Memory B cell (primary cell): ENCODE results near the gene PDAP1.
A peak's percentile ranks its signal among the peaks of the same experiment; 100 is the strongest.

Source experiments
- ATAC-seq: fragments of 150-1000 bp; cut with Tn5 transposase; 2 replicates; pipeline ENCODE4 v1.10.0; 2021; ENCODE audit warnings: low read depth, mild to moderate bottlenecking, moderate library complexity
- DNase-seq, 2 donors: peaks; one replicate each; pipeline ENCODE4 v3.0.0; 2022; ENCODE audit warnings: low spot score in 2 of 2
- H3K27ac Mint-ChIP-seq: one replicate; pipeline ENCODE4 v1.8.0; 2022; ENCODE audit warnings: mild to moderate bottlenecking, moderate library complexity, mixed read lengths
- H3K27me3 Mint-ChIP-seq: one replicate; pipeline ENCODE4 v1.8.0; 2022; ENCODE audit warnings: mixed read lengths
- H3K36me3 Mint-ChIP-seq: one replicate; pipeline ENCODE4 v1.8.0; 2022; ENCODE audit warnings: mild to moderate bottlenecking, mixed read lengths
- H3K4me1 Mint-ChIP-seq: one replicate; pipeline ENCODE4 v1.8.0; 2022; ENCODE audit warnings: mixed read lengths
- H3K4me3 Mint-ChIP-seq: one replicate; pipeline ENCODE4 v1.8.0; 2022; ENCODE audit warnings: mild to moderate bottlenecking, moderate library complexity, mixed read lengths
- H3K9me3 Mint-ChIP-seq: one replicate; pipeline ENCODE4 v1.8.0; 2022; ENCODE audit warnings: mixed read lengths

The PDAP1 gene, protein sequence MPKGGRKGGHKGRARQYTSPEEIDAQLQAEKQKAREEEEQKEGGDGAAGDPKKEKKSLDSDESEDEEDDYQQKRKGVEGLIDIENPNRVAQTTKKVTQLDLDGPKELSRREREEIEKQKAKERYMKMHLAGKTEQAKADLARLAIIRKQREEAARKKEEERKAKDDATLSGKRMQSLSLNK

DNA sequence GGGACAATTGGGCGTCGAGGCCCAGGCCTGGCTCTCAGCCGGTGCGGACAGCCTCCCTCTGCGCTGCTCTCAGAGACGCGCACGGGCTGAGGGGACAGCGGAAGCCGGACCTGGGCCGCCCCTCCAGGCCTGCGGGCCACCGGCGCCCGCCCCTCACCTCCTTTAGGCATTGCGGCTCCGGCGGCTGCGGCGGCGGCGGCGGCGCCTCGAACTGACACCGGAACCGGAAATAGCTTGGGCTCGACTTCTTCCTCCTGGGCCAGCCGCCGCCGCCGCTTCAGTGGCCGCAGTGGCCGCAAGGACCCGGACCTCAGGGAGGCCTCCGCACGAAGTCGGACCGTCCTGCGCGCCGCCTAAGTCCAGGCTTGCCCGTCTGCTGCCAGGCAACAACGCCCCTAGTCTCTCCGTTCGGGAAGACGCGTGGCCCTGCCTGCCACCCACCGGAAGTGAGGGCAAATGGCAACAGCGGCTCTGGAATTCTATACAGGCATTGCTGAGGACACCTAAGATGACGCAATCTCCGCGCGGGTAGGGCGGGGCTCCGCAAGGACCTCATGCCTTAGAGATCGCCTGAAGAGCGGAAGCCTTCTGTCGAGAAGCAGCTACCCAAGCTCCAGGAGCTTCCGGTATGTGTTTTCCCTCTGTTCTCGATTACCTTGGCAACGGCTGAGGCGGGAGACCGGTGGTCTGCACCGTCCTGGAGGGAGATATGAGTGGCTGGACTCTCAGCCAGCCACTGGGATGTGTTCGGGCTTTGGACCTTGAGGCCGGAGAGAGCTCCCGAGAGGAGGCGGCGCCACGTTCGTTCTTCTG lies at the start of gene PDAP1, which contains the start of gene BUD31:
Gene PDAP1 (minus strand): TSS at position 219 of the 813 bp plus-strand sequence. CDS start 49 bp downstream, at position 170.
Gene BUD31 (plus strand): TSS at position 591 of the 813 bp plus-strand sequence. CDS start 2,124 bp downstream, outside the sequence.
- Mint-ChIP-seq H3K27ac (peak within 1 kb of the TSS; percentile 93), H3K9me3 (no peaks in the 10 kb centered on the region), H3K4me1 (peaks cover 26% of the 10 kb centered on the region), H3K27me3 (no peaks in the 10 kb centered on the region), H3K36me3 (peaks cover 11% of the 10 kb centered on the region), H3K4me3 (peak within 1 kb of the TSS; percentile 91)
- DNase-seq (peak; percentile 99), ATAC-seq (peak; percentile 85)

DNA sequence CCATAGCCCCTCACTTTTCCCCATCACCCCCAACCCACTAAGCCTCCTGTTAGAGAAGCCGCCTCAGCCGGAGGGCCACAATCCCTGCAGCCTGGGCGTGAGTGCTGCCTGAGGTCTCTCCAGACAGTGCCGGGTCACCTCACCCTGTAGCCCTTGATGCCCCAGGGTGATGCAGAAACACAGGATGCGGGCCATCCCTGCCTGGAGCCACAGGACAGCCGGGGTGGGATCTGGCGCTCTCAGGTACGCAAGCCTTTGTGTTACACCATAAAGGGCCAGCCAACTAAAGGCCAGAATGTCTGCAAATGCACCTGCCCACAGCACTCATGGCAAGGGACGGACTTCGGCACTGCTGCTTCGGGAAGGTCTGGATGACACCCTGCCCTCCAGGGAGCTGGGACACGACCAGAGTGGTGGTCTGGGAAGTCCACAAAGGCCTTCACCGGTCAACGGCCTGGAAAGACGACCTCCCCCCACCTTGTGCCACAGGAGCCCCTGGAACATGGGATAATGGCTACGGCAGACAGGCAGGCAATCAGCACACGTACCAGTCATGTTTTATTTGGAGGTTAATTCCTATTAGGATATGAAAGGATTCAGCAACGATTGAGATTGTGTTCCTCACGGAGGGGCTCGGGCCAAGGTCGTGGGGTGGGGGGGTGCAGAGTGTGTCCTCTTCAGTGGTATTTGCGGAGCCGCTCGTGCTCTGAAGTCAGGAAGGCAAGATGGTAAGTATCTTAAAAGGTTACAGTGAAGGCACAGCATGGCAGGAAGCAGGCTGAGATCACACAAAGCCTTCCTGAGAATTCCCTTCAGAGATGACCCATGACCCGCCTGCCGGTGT lies 49.5 kb upstream of the PDAP1 start:
- no peaks in the 10 kb centered on the region for H3K9me3 Mint-ChIP-seq
- H3K4me1 Mint-ChIP-seq: peaks cover 11% of the 10 kb centered on the region
- H3K4me3 Mint-ChIP-seq: no peak overlapping the region
- H3K27me3 Mint-ChIP-seq: no peaks in the 10 kb centered on the region
- ATAC-seq (no peak), DNase-seq (no peak)
- H3K27ac Mint-ChIP-seq: no peak overlapping the region
- H3K36me3 Mint-ChIP-seq: peaks cover 11% of the 10 kb centered on the region

GRCh38 chr7:99457050-99457649 lies 48.8 kb upstream of the PDAP1 start:
- Mint-ChIP-seq H3K4me1 (peaks cover 9% of the 10 kb centered on the region), H3K27me3 (no peaks in the 10 kb centered on the region), H3K4me3 (no peak overlapping the region), H3K27ac (no peak overlapping the region), H3K36me3 (peaks cover 11% of the 10 kb centered on the region), H3K9me3 (no peaks in the 10 kb centered on the region)
- ATAC-seq (no peak), DNase-seq (no peak)

DNA sequence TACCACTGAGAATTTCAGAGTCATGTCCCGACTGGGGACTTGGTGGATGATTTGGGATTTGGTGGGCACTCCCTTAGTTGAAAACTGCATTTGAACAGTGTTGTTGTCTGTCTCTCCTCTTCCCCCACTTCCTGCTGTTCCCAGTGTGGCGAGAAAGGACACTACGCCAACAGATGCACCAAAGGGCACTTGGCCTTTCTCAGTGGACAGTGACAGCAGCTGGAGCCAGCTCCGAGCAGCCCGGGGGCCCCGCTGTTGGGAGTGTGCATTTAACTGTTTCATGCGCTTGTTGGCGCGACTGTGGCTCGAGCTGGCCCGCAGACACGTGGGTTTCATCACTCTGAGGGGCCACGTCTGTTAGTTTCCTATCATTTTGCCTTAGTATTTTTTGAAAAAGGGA lies 47.9 kb upstream of the PDAP1 start:
- Mint-ChIP-seq H3K9me3 (no peaks in the 10 kb centered on the region), H3K36me3 (peaks cover 11% of the 10 kb centered on the region), H3K27me3 (no peaks in the 10 kb centered on the region), H3K4me1 (peaks cover 9% of the 10 kb centered on the region), H3K27ac (no peak overlapping the region), H3K4me3 (no peak overlapping the region)
- no peak for ATAC-seq
- DNase-seq: no peak

DNA sequence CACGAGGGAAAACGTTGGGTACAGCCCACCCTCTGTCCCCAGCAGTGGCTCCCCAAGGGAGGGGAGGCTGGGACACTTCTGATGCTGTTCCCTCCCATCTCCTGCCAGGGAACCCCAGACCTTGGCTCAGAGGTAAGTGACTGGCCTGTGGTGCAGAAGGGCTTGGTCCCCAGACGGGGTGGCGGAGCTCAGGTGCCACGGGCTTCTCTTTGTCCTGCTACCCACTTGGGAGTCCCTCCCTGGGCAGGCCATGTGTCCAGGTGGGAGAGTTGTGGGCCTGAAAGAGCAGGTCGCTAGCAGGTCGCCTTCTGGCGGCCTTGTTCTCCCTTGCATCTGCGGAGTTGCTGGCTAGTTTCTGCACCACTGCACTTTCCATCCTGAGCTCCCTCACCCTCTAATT lies 47.5 kb upstream of the PDAP1 start:
- ATAC-seq (no peak), DNase-seq (no peak)
- Mint-ChIP-seq H3K9me3 (no peaks in the 10 kb centered on the region), H3K27ac (no peak overlapping the region), H3K4me1 (peaks cover 9% of the 10 kb centered on the region), H3K4me3 (no peak overlapping the region), H3K27me3 (no peaks in the 10 kb centered on the region), H3K36me3 (peaks cover 14% of the 10 kb centered on the region)

DNA sequence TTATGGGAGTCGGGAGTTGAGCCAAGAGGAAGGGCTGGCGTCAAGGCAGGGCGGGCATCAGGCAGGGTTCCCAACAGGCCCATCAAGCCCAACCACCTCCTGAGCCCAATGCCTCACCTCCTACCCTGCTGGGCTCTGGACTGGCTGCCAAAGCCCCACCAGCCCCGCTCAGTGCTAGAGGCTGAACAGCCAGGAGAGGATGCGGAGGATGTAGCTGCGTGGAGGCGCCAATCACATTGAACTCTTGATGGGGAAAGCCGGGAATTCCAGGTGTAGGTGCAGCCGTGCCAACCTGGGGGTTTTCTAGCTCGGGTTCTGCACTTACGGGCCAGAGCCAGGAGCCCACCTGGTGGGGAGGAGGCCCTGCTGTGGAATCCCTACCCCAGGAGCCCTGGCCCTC lies 44.7 kb upstream of the PDAP1 start:
- DNase-seq: no peak
- H3K4me1 Mint-ChIP-seq: peaks cover 6% of the 10 kb centered on the region
- H3K27me3 Mint-ChIP-seq: no peaks in the 10 kb centered on the region
- no peak overlapping the region for H3K4me3 Mint-ChIP-seq
- no peak for ATAC-seq
- no peaks in the 10 kb centered on the region for H3K9me3 Mint-ChIP-seq
- H3K27ac Mint-ChIP-seq: no peak overlapping the region
- peaks cover 18% of the 10 kb centered on the region for H3K36me3 Mint-ChIP-seq

- H3K4me1 Mint-ChIP-seq: peaks cover 6% of the 10 kb centered on the region
- ATAC-seq (no peak), DNase-seq (no peak)
- peaks cover 18% of the 10 kb centered on the region for H3K36me3 Mint-ChIP-seq
- no peaks in the 10 kb centered on the region for H3K27me3 Mint-ChIP-seq
- H3K9me3 Mint-ChIP-seq: no peaks in the 10 kb centered on the region
- H3K27ac Mint-ChIP-seq: no peak overlapping the region
- H3K4me3 Mint-ChIP-seq: no peak overlapping the region
These were observed 44.1 kb upstream of the PDAP1 start for GRCh38 chr7:99452541-99452940.

- H3K27me3 Mint-ChIP-seq: no peaks in the 10 kb centered on the region
- H3K4me1 Mint-ChIP-seq: peaks cover 6% of the 10 kb centered on the region
- peaks cover 18% of the 10 kb centered on the region for H3K36me3 Mint-ChIP-seq
- no peak overlapping the region for H3K4me3 Mint-ChIP-seq
- H3K27ac Mint-ChIP-seq: no peak overlapping the region
- ATAC-seq (no peak), DNase-seq (no peak)
- no peaks in the 10 kb centered on the region for H3K9me3 Mint-ChIP-seq
These were observed 43.5 kb upstream of the PDAP1 start for GRCh38 chr7:99451936-99452335.

- ATAC-seq (no peak), DNase-seq (no peak)
- Mint-ChIP-seq H3K4me3 (no peak overlapping the region), H3K27ac (peak overlapping the region; percentile 65), H3K4me1 (peaks cover 6% of the 10 kb centered on the region), H3K9me3 (no peaks in the 10 kb centered on the region), H3K27me3 (no peaks in the 10 kb centered on the region), H3K36me3 (peaks cover 21% of the 10 kb centered on the region)
These were observed 40.9 kb upstream of the PDAP1 start for GRCh38 chr7:99449326-99449725.

- no peak overlapping the region for H3K27ac Mint-ChIP-seq
- H3K36me3 Mint-ChIP-seq: peaks cover 20% of the 10 kb centered on the region
- H3K9me3 Mint-ChIP-seq: no peaks in the 10 kb centered on the region
- no peak overlapping the region for H3K4me3 Mint-ChIP-seq
- DNase-seq: no peak
- no peaks in the 10 kb centered on the region for H3K27me3 Mint-ChIP-seq
- no peak for ATAC-seq
- H3K4me1 Mint-ChIP-seq: peaks cover 8% of the 10 kb centered on the region
These were observed 40.5 kb upstream of the PDAP1 start for GRCh38 chr7:99448855-99449254.

DNA sequence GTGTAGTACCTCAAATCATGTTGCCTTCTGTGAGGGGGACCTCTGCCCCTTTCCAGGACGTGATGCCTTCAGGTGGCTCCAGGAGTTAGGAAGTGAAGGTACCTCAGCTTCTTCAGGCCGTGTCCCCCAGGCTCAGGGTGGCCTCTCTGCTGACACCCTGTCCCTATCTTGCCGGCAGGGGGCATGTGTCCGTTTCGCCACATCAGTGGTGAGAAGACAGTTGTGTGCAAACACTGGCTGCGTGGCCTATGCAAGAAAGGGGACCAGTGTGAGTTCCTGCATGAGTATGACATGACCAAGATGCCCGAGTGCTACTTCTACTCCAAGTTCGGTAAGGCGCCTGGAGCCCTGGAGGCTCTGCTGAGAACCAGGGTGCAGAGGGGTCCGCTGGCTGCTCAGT lies 39.5 kb upstream of the PDAP1 start:
- no peak for ATAC-seq
- H3K36me3 Mint-ChIP-seq: peaks cover 20% of the 10 kb centered on the region
- no peak overlapping the region for H3K4me3 Mint-ChIP-seq
- H3K4me1 Mint-ChIP-seq: peaks cover 12% of the 10 kb centered on the region
- no peak overlapping the region for H3K27ac Mint-ChIP-seq
- H3K9me3 Mint-ChIP-seq: no peaks in the 10 kb centered on the region
- no peaks in the 10 kb centered on the region for H3K27me3 Mint-ChIP-seq
- no peak for DNase-seq

DNA sequence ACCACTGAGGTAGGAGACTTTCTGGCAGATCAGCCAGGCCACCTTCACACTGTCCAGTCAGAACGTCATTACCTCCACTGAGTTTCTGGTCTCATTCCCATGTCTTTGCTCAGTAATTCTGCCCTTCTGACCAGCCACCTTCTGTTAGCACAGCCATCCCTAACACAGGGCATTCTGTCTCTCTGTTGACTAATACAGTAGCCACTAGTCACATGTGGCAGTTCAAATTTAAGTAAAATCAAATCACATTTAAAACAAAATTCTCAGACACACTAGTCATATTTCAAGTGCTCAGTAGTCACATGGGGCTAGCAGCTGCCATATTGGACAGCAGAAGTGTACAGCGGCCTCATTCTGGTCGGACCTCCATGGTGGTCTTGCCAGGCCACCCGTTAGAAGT lies 37.7 kb upstream of the PDAP1 start:
- Mint-ChIP-seq H3K27me3 (no peaks in the 10 kb centered on the region), H3K9me3 (no peaks in the 10 kb centered on the region), H3K27ac (no peak overlapping the region), H3K36me3 (peaks cover 22% of the 10 kb centered on the region), H3K4me1 (peaks cover 17% of the 10 kb centered on the region), H3K4me3 (no peak overlapping the region)
- DNase-seq (no peak), ATAC-seq (no peak)

DNA sequence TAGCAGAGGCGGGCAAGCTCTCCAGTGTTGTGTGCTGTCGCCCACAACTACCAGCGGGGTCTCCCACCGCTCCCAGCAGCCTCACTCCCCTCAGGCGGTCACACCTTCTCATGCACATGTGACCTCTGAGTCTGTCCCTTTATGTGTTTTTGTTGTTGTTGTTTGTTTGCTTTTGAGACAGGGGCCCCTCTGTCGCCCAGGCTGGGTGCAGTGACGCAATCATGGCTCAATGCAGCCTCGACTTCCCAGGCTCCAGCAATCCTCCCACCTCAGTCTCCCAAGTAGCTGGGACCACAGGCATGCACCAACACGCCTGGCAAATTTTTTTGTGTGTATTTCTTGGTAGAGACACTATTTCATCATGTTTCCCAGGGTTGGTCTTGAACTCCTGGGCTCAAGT lies 31.8 kb upstream of the PDAP1 start:
- Mint-ChIP-seq H3K9me3 (no peaks in the 10 kb centered on the region), H3K27ac (peak overlapping the region; percentile 80), H3K27me3 (no peaks in the 10 kb centered on the region), H3K4me3 (peak overlapping the region; percentile 96), H3K36me3 (peaks cover 9% of the 10 kb centered on the region), H3K4me1 (peaks cover 28% of the 10 kb centered on the region)
- no peak for DNase-seq
- ATAC-seq: no peak
